GM12872 (cell line): ENCODE results near the gene ZNF48.

Experiments
- CTCF ChIP-seq: IDR thresholded peaks from 3 replicates; pipeline ENCODE4 v1.5.1; 2011; ENCODE audit warnings: low read depth, mild to moderate bottlenecking, low read length, moderate library complexity; ENCODE audit not compliant: insufficient read depth

ZNF48 gene

GRCh38 chr16:30365200-30365599 lies 30.0 kb upstream of the ZNF48 start:
- TF ChIP-seq CTCF, result no peak

- no peak for TF ChIP-seq CTCF
Measured at GRCh38 chr16:30366511-30366910, 28.7 kb upstream of the ZNF48 start.

GRCh38 chr16:30367349-30368009 lies 27.7 kb upstream of the ZNF48 start:
- no peak for TF ChIP-seq CTCF

- TF ChIP-seq CTCF, result no peak
Measured at GRCh38 chr16:30368122-30368791, 27.0 kb upstream of the ZNF48 start.

- TF ChIP-seq CTCF, result no peak
Measured at GRCh38 chr16:30368792-30369090, 26.5 kb upstream of the ZNF48 start.

GRCh38 chr16:30369091-30369937 lies 25.9 kb upstream of the ZNF48 start:
- no peak for TF ChIP-seq CTCF

- peak; percentile 14; the same call in 1 of the 3 replicates for TF ChIP-seq CTCF
Measured at GRCh38 chr16:30369938-30370455, 25.2 kb upstream of the ZNF48 start.
